Measurements from ENCODE around the gene GLCCI1. TPM values are rescaled to one million over a fixed set of nuclear protein-coding genes. Genes with fewer than 3 reads are reported as not detected.

GLCCI1 gene
- total and polyA plus RNA-seq, 2 of the 13 experiments (the other 11 are each of a cell fraction or from before 2014, with no cell fraction given): 1.3 to 1.7 TPM

DNA sequence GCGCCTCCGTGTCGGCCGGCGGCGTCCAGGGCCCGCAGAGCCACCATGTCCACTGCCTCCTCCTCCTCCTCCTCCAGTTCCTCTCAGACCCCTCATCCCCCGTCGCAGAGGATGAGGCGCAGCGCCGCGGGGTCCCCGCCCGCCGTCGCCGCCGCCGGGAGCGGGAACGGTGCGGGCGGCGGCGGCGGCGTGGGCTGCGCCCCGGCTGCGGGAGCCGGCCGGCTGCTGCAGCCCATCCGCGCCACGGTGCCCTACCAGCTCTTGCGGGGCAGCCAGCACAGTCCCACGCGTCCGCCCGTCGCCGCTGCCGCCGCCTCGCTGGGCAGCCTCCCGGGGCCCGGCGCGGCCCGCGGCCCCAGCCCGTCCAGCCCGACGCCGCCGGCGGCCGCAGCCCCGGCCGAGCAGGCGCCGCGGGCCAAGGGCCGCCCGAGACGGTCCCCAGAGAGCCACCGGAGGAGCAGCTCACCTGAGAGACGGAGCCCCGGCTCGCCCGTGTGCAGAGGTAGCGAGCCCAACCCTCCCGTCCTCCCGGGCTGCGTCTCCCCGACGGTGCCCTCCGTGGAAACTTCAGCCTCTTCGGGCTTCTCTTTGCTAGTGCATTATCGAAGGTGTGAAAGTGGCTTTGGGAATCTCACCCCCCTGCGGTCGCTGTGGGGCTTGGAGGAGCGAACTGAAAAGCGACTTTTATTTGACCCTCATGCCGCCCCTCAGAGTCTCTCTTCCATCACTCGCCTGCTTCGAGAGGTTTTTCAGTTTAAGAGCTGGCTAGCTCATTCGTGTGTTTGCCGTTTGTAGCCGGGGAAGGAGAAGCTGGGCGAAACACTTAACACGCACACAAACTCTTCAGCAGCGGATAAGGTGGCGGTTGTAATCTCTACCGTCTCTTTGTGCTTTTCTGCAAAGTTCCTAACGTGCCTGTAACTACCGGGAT is 975 bp downstream of the GLCCI1 start (continued):
- no peak for TF ChIP-seq ARID4A (CRISPR knock-in tag; IDR thresholded peaks at IDR 0.05; ENCODE audit: borderline replicate concordance)
- TF ChIP-seq RBM39 (IDR thresholded peaks at IDR 0.05; ENCODE audit: low read depth, low read length, poor library complexity, severe bottlenecking): no peak
- TF ChIP-seq CHD4 (IDR thresholded peaks at IDR 0.05; ENCODE audit: borderline replicate concordance, low read length): no peak
- 0 out of 2 replicates have a peak, but pooled peaks have one; percentile 24 for TF ChIP-seq ZBTB7B (CRISPR knock-in tag; IDR thresholded peaks at IDR 0.05)

DNA sequence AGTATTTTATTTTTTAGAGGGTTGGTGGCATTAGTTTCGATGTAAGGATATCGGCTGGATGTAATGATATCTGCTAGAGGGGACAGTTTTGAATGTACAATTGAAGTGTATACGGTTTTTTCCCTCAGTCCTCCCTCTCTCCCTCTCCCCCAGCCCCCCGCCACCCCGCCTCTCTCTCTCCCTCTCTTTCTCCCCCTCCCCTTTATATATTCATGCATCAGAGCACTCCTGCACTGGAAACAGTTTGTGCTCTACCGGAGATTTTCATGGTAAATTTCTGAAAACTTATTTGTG is 1.6 kb downstream of the GLCCI1 start:
- no peak for ATAC-seq
- Histone ChIP-seq H3K79me2 (ENCODE audit: insufficient read depth, low read length) (no peaks in the 10 kb centered on the region), H3K27ac (ENCODE audit: extremely low read length, insufficient read depth, low read length) (no peak overlapping the region), H3K9ac (ENCODE audit: insufficient read depth, low read depth, low read length) (peak overlapping the region; percentile 19; the same call in 1 of the 2 replicates), H3K4me3 (replicated peaks in 1 of 3; ENCODE audit: insufficient read depth in 1 of 3, low read depth in 2 of 3, low read length in 3 of 3) (peak overlapping the region; percentile 47 to 86 (median 78)), H3K36me3 (replicated peaks in 1 of 2; ENCODE audit: control insufficient read depth in 1 of 2, insufficient read depth in 2 of 2, low read length in 2 of 2) (no peaks in the 10 kb centered on the region), H2AFZ (ENCODE audit: low read length) (peak overlapping the region; percentile 11), H3K9me3 (ENCODE audit: low read length) (no peaks in the 10 kb centered on the region), H3K4me1 (ENCODE audit: insufficient read depth, low read length) (peaks cover 31% of the 10 kb centered on the region), H3K27me3 (ENCODE audit: control insufficient read depth in 1 of 2, insufficient read depth in 2 of 2, low read length in 2 of 2) (peaks cover 0 to 5% of the 10 kb centered on the region in 2 experiments; a peak in 1 of 5 replicates), H3K4me2 (ENCODE audit: low read depth, low read length) (peak overlapping the region; percentile 89), H4K20me1 (ENCODE audit: insufficient read depth, low read length) (no peaks in the 10 kb centered on the region)
- TF ChIP-seq NCOA1 (CRISPR knock-in tag; IDR thresholded peaks at IDR 0.05) (no peak), CBX2 (IDR thresholded peaks at IDR 0.05; ENCODE audit: low read depth, low read length) (0 out of 2 replicates have a peak, but pooled peaks have one; percentile 74), CBX2 (CRISPR knock-in tag; IDR thresholded peaks at IDR 0.05; ENCODE audit: low read depth) (no peak)
- WGBS (ENCODE audit: low lambda C conversion rate): under 1% methylated on average over 6 of the region's 6 CpGs
- CTCF ChIA-PET (ENCODE audit: low intra/inter-chr PET ratio, low total read pairs): no interaction called here
- in situ Hi-C loops (cut with HindIII; ENCODE audit: extremely low pct_ligation_motif_present, low pct_unique_long_range_greater_than_20kb) (no loop called here), intact Hi-C loops (cut with micrococcal nuclease; ENCODE audit: unreplicated experiment) (loop anchor here (1.0 kb wide), 1 partner anchor 66 kb away; no protein-coding TSS in a partner anchor)
- POLR2A ChIA-PET: interaction anchor here (0.9 kb wide), 1 partner anchor 330 kb away, joined by 3 read pairs; the partner anchor contains the start of gene UMAD1
- BruUV-seq (replicated peaks): no TSS peak
- FAIRE-seq: no peak
- no peak for DNase-seq (ENCODE audit: low spot score)
